BLaER1 (cell line): ENCODE results near the gene MANF.

Experiments used
- H3K27ac ChIP-seq: shearing (Covaris generic); formaldehyde crosslinking; 2 replicates; pipeline ENCODE4 v1.8.1; 2022
- H3K27me3 ChIP-seq: shearing (Covaris generic); formaldehyde crosslinking; 2 replicates; pipeline ENCODE4 v1.8.1; 2022
- H3K36me3 ChIP-seq: shearing (Covaris generic); formaldehyde crosslinking; 2 replicates; pipeline ENCODE4 v1.8.1; 2022
- H3K4me1 ChIP-seq: shearing (Covaris generic); formaldehyde crosslinking; 2 replicates; pipeline ENCODE4 v1.8.1; 2022
- H3K4me2 ChIP-seq: shearing (Covaris generic); formaldehyde crosslinking; 2 replicates; pipeline ENCODE4 v1.8.1; 2022
- H3K4me3 ChIP-seq: shearing (Covaris generic); formaldehyde crosslinking; 2 replicates; pipeline ENCODE4 v1.8.1; 2022
- H3K9ac ChIP-seq: shearing (Covaris generic); formaldehyde crosslinking; 2 replicates; pipeline ENCODE4 v1.8.1; 2022
- H3K9me3 ChIP-seq: shearing (Covaris generic); formaldehyde crosslinking; 2 replicates; pipeline ENCODE4 v1.8.1; 2022
- H4K20me1 ChIP-seq: shearing (Covaris generic); formaldehyde crosslinking; 2 replicates; pipeline ENCODE4 v1.8.1; 2022
- Cebpa-rat ChIP-seq: shearing (Covaris generic); IDR thresholded peaks from 2 replicates; pipeline ENCODE4 v1.8.1; 2022

The MANF gene

DNA sequence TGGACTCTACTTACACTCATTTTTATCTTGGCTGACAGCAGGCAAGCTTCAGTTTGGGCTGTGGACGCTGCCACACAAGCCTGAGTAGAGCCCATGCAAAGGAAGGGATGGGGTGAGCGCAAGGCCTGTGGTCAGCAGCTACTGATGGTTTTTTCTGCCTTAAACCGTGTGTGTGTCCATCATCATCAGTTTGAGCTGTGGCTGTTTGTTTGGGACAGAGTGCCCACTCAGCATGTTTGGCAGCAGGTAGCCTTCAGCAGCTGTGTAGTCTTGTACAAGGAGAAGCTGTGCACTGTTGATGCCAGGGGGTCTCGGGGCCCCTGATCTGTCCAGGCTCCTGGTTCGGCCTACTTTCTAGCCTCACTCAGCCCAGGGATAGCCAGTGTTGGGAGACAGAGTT, 9.4 kb downstream of the MANF start:
- no peak for TF ChIP-seq Cebpa-rat
- Histone ChIP-seq H3K36me3 (peaks cover 75% of the 10 kb centered on the region), H3K4me3 (no peak overlapping the region), H3K27ac (no peak overlapping the region), H3K27me3 (no peaks in the 10 kb centered on the region), H3K9ac (peak overlapping the region; percentile 59; the same call in 1 of the 2 replicates), H3K9me3 (no peaks in the 10 kb centered on the region), H3K4me2 (peak overlapping the region; percentile 96), H4K20me1 (peaks cover 83% of the 10 kb centered on the region), H3K4me1 (peaks cover 57% of the 10 kb centered on the region)

DNA sequence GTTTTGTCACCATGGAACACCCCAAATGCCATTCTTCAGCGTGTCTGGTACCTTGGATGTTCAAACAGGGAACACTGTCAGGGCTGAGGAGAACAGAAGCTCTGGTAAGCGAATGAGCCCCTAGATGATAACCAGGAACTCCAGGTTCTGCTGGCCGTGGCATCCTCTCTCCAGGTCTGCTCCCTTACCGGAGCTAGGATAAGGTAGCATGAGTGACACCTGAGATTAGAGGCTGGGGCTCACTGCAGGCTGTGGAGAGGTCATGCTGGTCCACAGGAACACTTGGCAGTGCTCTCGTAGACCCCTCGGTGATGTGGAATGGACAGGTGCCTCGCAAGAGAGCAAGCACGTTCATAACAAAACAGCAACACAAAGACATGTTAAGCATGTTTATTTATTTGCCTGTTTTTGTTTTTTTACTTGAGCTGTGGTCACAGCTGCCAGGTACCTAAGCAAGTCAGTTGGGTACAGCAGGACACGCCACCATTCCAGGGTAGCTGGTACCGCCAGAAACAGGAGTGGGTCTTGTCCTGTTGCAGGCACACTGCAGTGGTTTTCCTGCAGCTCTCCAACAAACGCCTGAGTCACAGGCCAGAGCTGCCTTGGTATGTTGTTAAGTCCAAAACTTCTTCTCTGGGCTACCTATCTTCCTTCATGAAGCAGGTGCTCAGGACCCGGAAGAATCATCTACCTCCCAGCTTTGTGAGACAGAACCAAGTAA, 10.6 kb downstream of the MANF start:
- peak overlapping the region; percentile 96; the same call in 1 of the 2 replicates for H3K4me2 ChIP-seq
- H3K4me3 ChIP-seq = no peak overlapping the region
- H3K27me3 ChIP-seq = no peaks in the 10 kb centered on the region
- H3K36me3 ChIP-seq = peaks cover 86% of the 10 kb centered on the region
- no peak for TF ChIP-seq Cebpa-rat
- no peak overlapping the region for H3K27ac ChIP-seq
- peak overlapping the region; percentile 31; the same call in 1 of the 2 replicates for H3K9ac ChIP-seq
- no peaks in the 10 kb centered on the region for H3K9me3 ChIP-seq
- peaks cover 90% of the 10 kb centered on the region for H4K20me1 ChIP-seq
- peaks cover 46% of the 10 kb centered on the region for H3K4me1 ChIP-seq

DNA sequence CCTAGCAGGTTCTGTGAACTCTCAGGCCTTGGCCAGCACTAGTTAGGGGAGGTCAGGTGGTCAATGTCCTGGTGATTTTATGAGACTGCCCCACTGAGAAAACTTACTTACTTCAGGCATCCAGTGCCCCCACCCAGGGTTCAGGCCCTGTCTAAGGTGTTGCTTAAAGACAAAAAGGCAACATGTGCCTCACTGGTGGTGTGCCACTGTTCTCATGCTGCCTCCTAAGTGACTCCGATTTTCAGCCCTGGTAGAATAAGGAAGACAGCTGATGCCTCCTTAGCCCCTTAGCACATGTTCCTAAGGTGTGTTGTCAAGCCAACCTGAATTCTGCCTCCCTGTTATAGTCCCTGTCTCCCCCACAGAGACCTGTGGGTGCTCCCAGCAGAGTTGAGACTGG, 11.3 kb downstream of the MANF start:
- TF ChIP-seq Cebpa-rat = no peak
- no peaks in the 10 kb centered on the region for H3K27me3 ChIP-seq
- H3K4me1 ChIP-seq = peaks cover 45% of the 10 kb centered on the region
- H3K36me3 ChIP-seq = peaks cover 94% of the 10 kb centered on the region
- no peak overlapping the region for H3K27ac ChIP-seq
- peak overlapping the region; percentile 31; the same call in 1 of the 2 replicates for H3K9ac ChIP-seq
- H3K9me3 ChIP-seq = no peaks in the 10 kb centered on the region
- 0 out of 2 replicates have a peak overlapping the region, but pooled peaks have one; percentile 96 for H3K4me2 ChIP-seq
- H3K4me3 ChIP-seq = no peak overlapping the region
- H4K20me1 ChIP-seq = peaks cover 90% of the 10 kb centered on the region

DNA sequence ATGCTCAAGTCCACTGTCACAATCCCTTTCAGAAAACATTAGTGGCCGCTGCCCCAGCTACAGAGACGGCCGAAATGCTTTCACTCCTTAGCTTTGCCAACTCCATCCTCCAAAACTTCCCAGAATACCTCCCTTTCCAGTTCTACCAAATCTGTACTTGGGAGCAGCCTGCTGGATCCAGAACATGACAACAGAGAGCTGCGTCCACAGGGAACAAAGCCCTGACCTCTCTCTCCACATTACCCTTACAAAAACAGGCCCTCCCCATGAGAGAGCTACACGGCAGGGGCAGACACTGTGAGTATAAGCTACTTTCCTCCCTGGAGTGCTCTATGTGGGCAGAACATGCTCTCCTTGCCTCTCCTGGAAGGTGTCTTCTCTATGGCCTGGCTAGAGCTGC, 12.3 kb downstream of the MANF start:
- peaks cover 98% of the 10 kb centered on the region for H3K36me3 ChIP-seq
- TF ChIP-seq Cebpa-rat = no peak
- no peak overlapping the region for H3K4me3 ChIP-seq
- H3K4me1 ChIP-seq = peaks cover 41% of the 10 kb centered on the region
- H3K9ac ChIP-seq = no peak overlapping the region
- no peak overlapping the region for H3K4me2 ChIP-seq
- no peak overlapping the region for H3K27ac ChIP-seq
- no peaks in the 10 kb centered on the region for H3K27me3 ChIP-seq
- H3K9me3 ChIP-seq = no peaks in the 10 kb centered on the region
- H4K20me1 ChIP-seq = peaks cover 81% of the 10 kb centered on the region

DNA sequence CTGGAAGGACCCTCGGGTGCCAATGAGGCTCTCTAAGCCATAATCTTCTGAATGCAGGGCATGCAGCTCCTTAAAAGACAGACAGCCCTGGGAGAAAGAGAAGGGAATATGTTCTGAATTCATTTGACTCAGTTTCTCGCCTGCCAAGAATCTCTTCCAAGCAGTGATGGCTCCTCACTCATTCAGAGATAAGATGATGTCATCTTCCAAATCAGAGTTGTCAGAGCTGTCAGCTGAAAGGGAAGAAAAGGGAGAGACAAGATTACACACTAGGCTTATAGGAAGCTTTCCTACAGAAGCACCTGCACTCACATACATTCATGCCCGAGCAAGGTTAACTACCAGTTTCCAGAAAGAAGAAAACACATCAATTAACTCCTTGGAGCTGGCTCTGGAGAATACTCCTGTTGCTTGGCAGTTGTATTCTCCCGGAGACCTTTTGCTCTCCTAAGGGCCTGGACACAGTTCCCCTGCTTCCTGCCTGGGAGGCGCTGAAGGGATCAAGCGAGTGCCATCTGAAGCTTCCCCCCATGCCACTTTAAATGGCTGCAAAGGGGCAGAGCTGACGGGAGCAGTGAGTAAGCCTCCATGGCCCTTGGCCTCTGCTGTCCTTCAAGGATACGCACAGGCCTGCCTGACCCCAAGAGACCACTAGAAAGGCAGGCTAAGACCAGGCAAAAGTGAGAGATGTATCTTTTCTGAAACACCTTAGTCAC, 13.7 kb downstream of the MANF start:
- Histone ChIP-seq H3K27me3 (no peaks in the 10 kb centered on the region), H3K4me3 (no peak overlapping the region), H3K36me3 (peaks cover 98% of the 10 kb centered on the region), H3K9me3 (no peaks in the 10 kb centered on the region), H4K20me1 (peaks cover 73% of the 10 kb centered on the region), H3K27ac (no peak overlapping the region), H3K4me1 (peaks cover 27% of the 10 kb centered on the region), H3K9ac (no peak overlapping the region), H3K4me2 (no peak overlapping the region)
- no peak for TF ChIP-seq Cebpa-rat

DNA sequence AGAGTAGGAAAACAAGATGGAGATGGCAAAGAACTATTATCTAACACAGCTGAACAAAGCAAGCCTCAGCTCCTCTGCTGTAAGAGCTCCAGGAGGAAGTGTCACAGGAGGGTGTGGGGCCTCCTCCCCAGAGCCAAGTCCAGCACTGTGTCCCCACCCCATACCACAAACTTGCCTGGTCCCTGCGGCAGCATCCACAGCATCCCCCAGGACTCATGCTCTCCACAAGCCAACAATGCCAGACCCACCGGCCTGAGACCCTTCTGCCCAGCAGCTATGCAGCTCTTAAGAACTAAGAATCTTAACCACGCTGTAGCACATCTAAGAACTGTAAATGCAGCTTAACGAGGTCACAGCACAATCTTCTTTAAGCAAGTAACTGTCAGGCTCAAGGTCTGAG, 15.1 kb downstream of the MANF start:
- H3K4me1 ChIP-seq = peaks cover 13% of the 10 kb centered on the region
- H3K9ac ChIP-seq = no peak overlapping the region
- H3K4me3 ChIP-seq = no peak overlapping the region
- H3K27me3 ChIP-seq = no peaks in the 10 kb centered on the region
- no peak overlapping the region for H3K4me2 ChIP-seq
- peaks cover 97% of the 10 kb centered on the region for H3K36me3 ChIP-seq
- peaks cover 67% of the 10 kb centered on the region for H4K20me1 ChIP-seq
- H3K27ac ChIP-seq = no peak overlapping the region
- H3K9me3 ChIP-seq = no peaks in the 10 kb centered on the region
- TF ChIP-seq Cebpa-rat = no peak

DNA sequence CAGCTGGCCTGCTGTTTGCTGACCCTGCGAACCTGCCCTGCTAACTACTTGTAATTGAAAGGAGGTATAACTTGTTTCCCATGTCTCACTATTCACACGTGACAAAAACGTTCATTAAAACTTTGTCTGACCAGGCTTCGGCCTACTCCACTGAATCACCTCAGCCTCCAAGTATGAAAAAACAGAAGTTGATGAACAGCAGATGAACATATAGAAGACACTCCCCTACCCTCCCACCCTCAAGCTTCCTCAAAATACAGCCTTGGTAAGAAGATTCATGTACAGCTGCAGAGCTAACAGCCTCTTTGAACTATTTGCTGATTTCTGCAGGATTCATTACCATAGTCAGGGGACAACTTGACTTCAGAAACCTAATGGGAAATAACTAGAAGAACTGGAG, 16.6 kb downstream of the MANF start:
- H3K27ac ChIP-seq = no peak overlapping the region
- H3K9ac ChIP-seq = no peak overlapping the region

DNA sequence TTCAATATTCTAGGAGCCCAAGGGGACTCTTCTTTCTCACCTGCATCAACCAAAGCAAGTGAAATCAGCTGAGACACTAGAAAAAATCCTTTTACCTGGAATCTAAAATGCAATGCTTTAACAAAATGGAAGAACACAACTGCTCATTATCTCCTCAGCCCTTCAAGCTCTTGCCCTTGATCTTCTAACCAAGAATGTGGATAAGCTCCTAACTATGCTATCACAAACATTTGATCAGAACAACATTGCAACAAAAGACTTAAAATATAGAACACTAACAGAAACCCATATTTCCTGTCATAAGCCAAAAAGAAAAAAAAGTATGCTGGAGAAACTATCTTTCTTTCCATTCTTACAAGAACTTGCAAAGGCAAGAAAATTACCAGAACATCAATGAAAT, 18.6 kb downstream of the MANF start:
- Histone ChIP-seq H4K20me1 (peaks cover 41% of the 10 kb centered on the region), H3K36me3 (peaks cover 95% of the 10 kb centered on the region), H3K27ac (no peak overlapping the region), H3K9me3 (no peaks in the 10 kb centered on the region), H3K27me3 (no peaks in the 10 kb centered on the region), H3K4me3 (no peak overlapping the region), H3K9ac (no peak overlapping the region), H3K4me1 (no peaks in the 10 kb centered on the region), H3K4me2 (no peak overlapping the region)
- TF ChIP-seq Cebpa-rat = no peak

More for the DNA sequence above, 16.6 kb downstream of the MANF start:
- no peak overlapping the region for H3K4me2 ChIP-seq
- peaks cover 95% of the 10 kb centered on the region for H3K36me3 ChIP-seq
- TF ChIP-seq Cebpa-rat = no peak
- H3K27me3 ChIP-seq = no peaks in the 10 kb centered on the region
- H3K4me3 ChIP-seq = no peak overlapping the region
- no peaks in the 10 kb centered on the region for H3K9me3 ChIP-seq
- H3K4me1 ChIP-seq = no peaks in the 10 kb centered on the region
- peaks cover 51% of the 10 kb centered on the region for H4K20me1 ChIP-seq

DNA sequence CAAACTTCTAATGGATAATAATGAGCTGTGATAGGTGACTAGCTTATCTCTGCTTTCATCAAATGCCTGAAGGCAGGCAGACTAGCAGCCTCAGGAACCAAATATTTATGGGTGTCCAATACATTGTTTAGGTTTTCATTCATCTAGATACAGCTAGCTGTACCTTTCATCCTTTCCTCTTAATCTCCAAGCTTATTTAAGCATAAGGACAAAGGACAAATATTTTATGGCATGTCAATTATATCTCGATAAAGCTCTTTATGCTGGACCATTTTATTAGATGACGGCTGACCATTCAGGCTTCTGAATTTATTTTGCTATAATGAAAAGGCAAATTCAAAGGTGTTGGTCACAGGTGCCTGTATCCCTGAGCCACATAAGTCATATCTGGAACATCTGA, 22.9 kb downstream of the MANF start:
- H3K4me3 ChIP-seq = no peak overlapping the region
- H3K36me3 ChIP-seq = peaks cover 97% of the 10 kb centered on the region
- H3K27ac ChIP-seq = no peak overlapping the region
- no peaks in the 10 kb centered on the region for H3K27me3 ChIP-seq
- H3K4me2 ChIP-seq = no peak overlapping the region
- TF ChIP-seq Cebpa-rat = no peak
- no peaks in the 10 kb centered on the region for H3K4me1 ChIP-seq
- 0 out of 2 replicates have a peak, but pooled peaks cover 31% of the 10 kb centered on the region for H4K20me1 ChIP-seq
- H3K9ac ChIP-seq = no peak overlapping the region
- H3K9me3 ChIP-seq = no peaks in the 10 kb centered on the region

DNA sequence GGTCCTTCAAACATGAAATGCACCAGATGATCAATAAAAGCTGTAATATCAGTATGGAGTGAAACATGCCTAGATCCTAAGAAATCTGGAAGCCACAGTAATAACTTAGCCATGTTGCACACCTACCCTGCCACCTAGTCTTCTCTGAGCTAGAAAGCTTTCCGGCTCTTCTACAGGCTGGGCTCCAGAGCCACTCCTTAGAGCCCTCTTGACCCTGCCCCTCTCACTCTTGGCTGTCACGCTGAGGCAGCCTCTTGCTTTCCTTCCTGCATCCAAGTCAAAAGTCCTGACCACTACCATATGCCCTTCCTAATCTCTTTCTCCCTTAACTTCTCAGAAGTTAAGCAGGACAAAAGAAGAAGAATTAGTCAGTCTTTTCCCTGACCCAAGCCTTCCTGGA, 23.7 kb downstream of the MANF start:
- Histone ChIP-seq H3K9me3 (no peaks in the 10 kb centered on the region), H3K4me2 (no peak overlapping the region), H3K4me1 (no peaks in the 10 kb centered on the region), H3K27ac (no peak overlapping the region), H3K27me3 (no peaks in the 10 kb centered on the region), H3K36me3 (peaks cover 97% of the 10 kb centered on the region), H4K20me1 (0 out of 2 replicates have a peak, but pooled peaks cover 25% of the 10 kb centered on the region), H3K9ac (no peak overlapping the region), H3K4me3 (no peak overlapping the region)
- TF ChIP-seq Cebpa-rat = no peak
